Body of pancreas (tissue), 4 donors: ENCODE data around the gene ICAM5.

Source experiments
- POLR2A ChIP-seq, 3 donors: fragments of 450-650 bp; IDR thresholded peaks; one replicate each; pipeline ENCODE4 v1.6.1; 2016; ENCODE audit warnings: antibody characterized with exemption in 3 of 3, mild to moderate bottlenecking in 2 of 3
- TF ChIP-seq, protein P1 (sequence below), 7 experiments: fragments of 450-650 bp in 4 of 7; fragments of 200-600 bp in 3 of 7; sonication (generic) in 3 of 7; IDR thresholded peaks; one replicate each; pipeline ENCODE4 v1.5.1; 2016 to 2019; ENCODE audit warnings: antibody characterized with exemption in 7 of 7

- TF ChIP-seq, protein P1, sequence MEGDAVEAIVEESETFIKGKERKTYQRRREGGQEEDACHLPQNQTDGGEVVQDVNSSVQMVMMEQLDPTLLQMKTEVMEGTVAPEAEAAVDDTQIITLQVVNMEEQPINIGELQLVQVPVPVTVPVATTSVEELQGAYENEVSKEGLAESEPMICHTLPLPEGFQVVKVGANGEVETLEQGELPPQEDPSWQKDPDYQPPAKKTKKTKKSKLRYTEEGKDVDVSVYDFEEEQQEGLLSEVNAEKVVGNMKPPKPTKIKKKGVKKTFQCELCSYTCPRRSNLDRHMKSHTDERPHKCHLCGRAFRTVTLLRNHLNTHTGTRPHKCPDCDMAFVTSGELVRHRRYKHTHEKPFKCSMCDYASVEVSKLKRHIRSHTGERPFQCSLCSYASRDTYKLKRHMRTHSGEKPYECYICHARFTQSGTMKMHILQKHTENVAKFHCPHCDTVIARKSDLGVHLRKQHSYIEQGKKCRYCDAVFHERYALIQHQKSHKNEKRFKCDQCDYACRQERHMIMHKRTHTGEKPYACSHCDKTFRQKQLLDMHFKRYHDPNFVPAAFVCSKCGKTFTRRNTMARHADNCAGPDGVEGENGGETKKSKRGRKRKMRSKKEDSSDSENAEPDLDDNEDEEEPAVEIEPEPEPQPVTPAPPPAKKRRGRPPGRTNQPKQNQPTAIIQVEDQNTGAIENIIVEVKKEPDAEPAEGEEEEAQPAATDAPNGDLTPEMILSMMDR (IDR thresholded peaks at IDR 0.05): no peak
- TF ChIP-seq POLR2A (IDR thresholded peaks at IDR 0.05): no peak
These were observed 27.0 kb upstream of the ICAM5 start for GRCh38 chr19:10262771-10263170.
